Natural killer cell treated with Interleukin-12 subunit alpha and Interleukin-12 subunit beta and Interleukin-15 and Interleukin-18, amount 100 ng/mL, for 72 hours (primary cell): ENCODE results near the gene STX16. TPM values are rescaled to one million over a fixed set of nuclear protein-coding genes. Genes with fewer than 3 reads are reported as not detected.
"Not testable (repeated sequence)": the region's sequence is repeated elsewhere in the genome, so short reads cannot be mapped to it uniquely, and the experiment has no call there.

Experiments used
- ATAC-seq, 2 donors: fragments of 150-1000 bp; cut with Tn5 transposase in 1 of 2; sonication (Bioruptor Pico), chemical (Tn5 transposase) in 1 of 2; 2 replicates each; pipeline ENCODE4 v1.10.0; 2021
- DNase-seq: peaks from one replicate; pipeline ENCODE4 v3.0.0; 2022; ENCODE audit warnings: low spot score
- H3K27ac Mint-ChIP-seq, 2 donors: 1 replicate in 1 of 2; 2 replicates in 1 of 2; pipeline ENCODE4 v1.8.0; 2022; ENCODE audit warnings: mixed read lengths in 2 of 2, mild to moderate bottlenecking in 1 of 2, moderate library complexity in 1 of 2
- H3K27me3 Mint-ChIP-seq, 2 donors: 1 replicate in 1 of 2; 2 replicates in 1 of 2; pipeline ENCODE4 v1.8.0; 2022; ENCODE audit warnings: mixed read lengths in 2 of 2
- H3K36me3 Mint-ChIP-seq: one replicate; pipeline ENCODE4 v1.8.0; 2022; ENCODE audit warnings: mixed read lengths
- H3K4me1 Mint-ChIP-seq, 2 donors: 1 replicate in 1 of 2; 2 replicates in 1 of 2; pipeline ENCODE4 v1.8.0; 2022; ENCODE audit warnings: low read depth in 2 of 2, mixed read lengths in 2 of 2, mild to moderate bottlenecking in 1 of 2
- H3K4me3 Mint-ChIP-seq: one replicate; pipeline ENCODE4 v1.8.0; 2022; ENCODE audit warnings: mixed read lengths
- H3K9me3 Mint-ChIP-seq: 2 replicates; pipeline ENCODE4 v1.8.0; 2022; ENCODE audit warnings: mixed read lengths
- total RNA-seq, 2 donors: library from RNA; stranded (reverse); gene quantifications; one replicate each; pipeline ENCODE4 v1.2.3, GENCODE V29; 2022

Gene STX16
- total RNA-seq, 2 donors from 2014 or later: 92.4 to 92.8 TPM

- DNase-seq (no peak), ATAC-seq (no peak)
- H3K27ac Mint-ChIP-seq: no peak overlapping the region
These were observed 14.6 kb upstream of the STX16 start for GRCh38 chr20:58636396-58636982.

DNA sequence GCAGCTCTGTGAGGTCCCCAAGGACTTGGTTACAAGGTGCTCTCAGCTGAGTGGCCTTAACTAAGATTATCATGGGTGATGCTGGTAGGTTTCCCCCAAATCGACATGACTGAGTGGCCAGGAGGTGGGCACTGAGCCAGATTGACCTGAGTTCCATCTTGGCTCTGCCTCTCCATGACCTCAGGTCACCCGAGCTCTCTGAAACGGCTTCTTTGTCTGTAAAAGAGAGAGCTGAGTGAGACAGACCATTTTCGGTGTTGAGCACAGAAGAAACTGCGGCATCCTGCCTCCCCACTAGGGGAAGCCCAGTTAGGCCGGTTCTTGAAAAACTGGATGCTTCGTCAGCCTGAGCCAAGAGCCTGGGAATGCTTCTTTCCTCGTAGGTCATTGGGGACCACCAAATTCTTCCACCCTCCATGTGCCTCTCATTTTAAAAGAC lies 14.1 kb upstream of the STX16 start:
- no peak overlapping the region for H3K27ac Mint-ChIP-seq
- DNase-seq: no peak

More at GRCh38 chr20:58636396-58636982, 14.6 kb upstream of the STX16 start:
- H3K27me3 Mint-ChIP-seq: peaks cover 21 to 25% of the 10 kb centered on the region in 2 donors
- no peaks in the 10 kb centered on the region for H3K9me3 Mint-ChIP-seq
- H3K4me3 Mint-ChIP-seq: no peak overlapping the region
- H3K4me1 Mint-ChIP-seq: peaks cover 0 to 5% of the 10 kb centered on the region in 2 donors
- H3K36me3 Mint-ChIP-seq: no peaks in the 10 kb centered on the region

GRCh38 chr20:58637466-58638213 lies 13.4 kb upstream of the STX16 start:
- Mint-ChIP-seq H3K27me3 (peaks cover 31 to 33% of the 10 kb centered on the region in 2 donors), H3K9me3 (no peaks in the 10 kb centered on the region), H3K4me1 (peaks cover 0 to 5% of the 10 kb centered on the region in 2 donors), H3K27ac (no peak overlapping the region), H3K4me3 (no peak overlapping the region), H3K36me3 (no peaks in the 10 kb centered on the region)
- ATAC-seq: no peak
- no peak for DNase-seq

More for the DNA sequence above, 14.1 kb upstream of the STX16 start:
- no peaks in the 10 kb centered on the region for H3K36me3 Mint-ChIP-seq
- H3K4me1 Mint-ChIP-seq: peaks cover 0 to 5% of the 10 kb centered on the region in 2 donors
- no peaks in the 10 kb centered on the region for H3K9me3 Mint-ChIP-seq
- no peak overlapping the region for H3K4me3 Mint-ChIP-seq
- H3K27me3 Mint-ChIP-seq: peaks cover 26 to 27% of the 10 kb centered on the region in 2 donors
- no peak for ATAC-seq

DNA sequence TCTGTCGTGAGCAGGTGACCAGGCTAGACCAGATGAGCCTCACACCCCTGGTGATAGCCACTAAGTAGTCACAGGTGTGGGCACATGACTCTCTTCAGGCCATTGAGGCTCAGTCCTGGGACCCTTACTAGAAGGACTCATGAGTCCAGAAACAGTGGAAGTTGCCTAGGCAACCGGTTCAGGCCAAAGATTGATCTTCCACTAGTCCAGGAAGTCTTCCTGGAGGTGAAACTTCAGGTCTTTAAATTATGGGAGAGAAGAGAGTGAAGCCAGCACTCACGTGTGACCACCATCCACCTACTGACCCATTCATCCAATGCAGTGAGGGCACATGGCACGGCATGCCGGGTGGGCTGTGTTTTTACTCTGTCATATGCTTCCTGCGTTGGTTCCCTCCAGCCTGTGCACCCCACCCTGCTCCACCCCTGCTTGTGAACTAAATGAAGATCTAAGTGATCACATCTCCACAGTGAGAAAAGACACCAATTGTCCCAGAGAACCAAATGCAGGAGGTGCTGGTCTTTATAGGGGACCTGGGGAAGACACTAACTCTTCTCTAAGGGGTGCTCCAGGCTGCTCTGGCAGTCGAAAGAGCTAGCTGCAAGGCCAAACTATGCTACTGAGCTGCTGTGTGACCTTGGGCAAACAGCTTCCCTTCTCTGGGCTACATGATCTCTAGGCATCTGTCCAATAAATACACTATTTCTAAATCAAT lies 12.5 kb upstream of the STX16 start:
- DNase-seq (no peak), ATAC-seq (no peak)
- peaks cover 0 to 5% of the 10 kb centered on the region in 2 donors for H3K4me1 Mint-ChIP-seq
- no peaks in the 10 kb centered on the region for H3K9me3 Mint-ChIP-seq
- H3K27ac Mint-ChIP-seq: no peak overlapping the region
- H3K4me3 Mint-ChIP-seq: no peak overlapping the region
- peaks cover 31 to 33% of the 10 kb centered on the region in 2 donors for H3K27me3 Mint-ChIP-seq
- no peaks in the 10 kb centered on the region for H3K36me3 Mint-ChIP-seq

- no peaks in the 10 kb centered on the region for H3K9me3 Mint-ChIP-seq
- H3K36me3 Mint-ChIP-seq: no peaks in the 10 kb centered on the region
- H3K27me3 Mint-ChIP-seq: peaks cover 31 to 33% of the 10 kb centered on the region in 2 donors
- no peak for ATAC-seq
- no peak overlapping the region for H3K4me3 Mint-ChIP-seq
- no peak overlapping the region for H3K27ac Mint-ChIP-seq
- DNase-seq: no peak
- H3K4me1 Mint-ChIP-seq: peaks cover 0 to 5% of the 10 kb centered on the region in 2 donors
These were observed 11.6 kb upstream of the STX16 start for GRCh38 chr20:58639182-58640146.

DNA sequence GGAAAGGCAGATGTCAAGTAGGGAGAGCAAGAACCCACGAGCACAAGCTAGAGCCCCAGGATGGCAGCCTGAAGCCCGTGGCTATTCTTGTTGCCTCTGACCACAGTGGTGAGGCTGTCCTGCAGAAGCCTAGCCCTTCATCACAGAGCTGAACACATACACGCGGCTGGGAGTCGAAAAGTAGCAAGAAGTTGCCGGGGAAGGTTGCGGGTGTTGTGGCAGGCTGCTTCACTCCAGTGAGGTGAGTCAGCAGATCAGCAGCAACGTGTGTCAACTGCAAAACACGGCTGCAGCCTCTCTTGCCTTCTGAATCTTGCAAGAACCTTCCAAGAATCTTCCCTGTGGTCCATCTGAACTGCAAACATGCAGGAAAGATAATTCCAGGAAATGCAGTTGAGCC lies 10.6 kb upstream of the STX16 start:
- H3K4me1 Mint-ChIP-seq: peaks cover 0 to 5% of the 10 kb centered on the region in 2 donors
- DNase-seq: no peak
- ATAC-seq: peak in 1 of 2 donors; percentile 45
- H3K27ac Mint-ChIP-seq: no peak overlapping the region
- no peak overlapping the region for H3K4me3 Mint-ChIP-seq
- H3K9me3 Mint-ChIP-seq: no peaks in the 10 kb centered on the region
- no peaks in the 10 kb centered on the region for H3K36me3 Mint-ChIP-seq
- peaks cover 31 to 33% of the 10 kb centered on the region in 2 donors for H3K27me3 Mint-ChIP-seq

GRCh38 chr20:58642441-58642840 lies 8.6 kb upstream of the STX16 start:
- Mint-ChIP-seq H3K9me3 (no peaks in the 10 kb centered on the region), H3K27ac (no peak overlapping the region), H3K4me3 (no peak overlapping the region), H3K4me1 (peaks cover 0 to 5% of the 10 kb centered on the region in 2 donors), H3K36me3 (no peaks in the 10 kb centered on the region), H3K27me3 (peaks cover 28 to 33% of the 10 kb centered on the region in 2 donors)
- DNase-seq: no peak
- no peak for ATAC-seq

GRCh38 chr20:58642896-58643295 lies 8.2 kb upstream of the STX16 start:
- ATAC-seq, H3K27ac Mint-ChIP-seq, H3K4me3 Mint-ChIP-seq, H3K36me3 Mint-ChIP-seq, H3K9me3 Mint-ChIP-seq, DNase-seq, H3K4me1 Mint-ChIP-seq: not testable (repeated sequence)
- H3K27me3 Mint-ChIP-seq: peaks cover 26 to 33% of the 10 kb centered on the region in 2 donors

DNA sequence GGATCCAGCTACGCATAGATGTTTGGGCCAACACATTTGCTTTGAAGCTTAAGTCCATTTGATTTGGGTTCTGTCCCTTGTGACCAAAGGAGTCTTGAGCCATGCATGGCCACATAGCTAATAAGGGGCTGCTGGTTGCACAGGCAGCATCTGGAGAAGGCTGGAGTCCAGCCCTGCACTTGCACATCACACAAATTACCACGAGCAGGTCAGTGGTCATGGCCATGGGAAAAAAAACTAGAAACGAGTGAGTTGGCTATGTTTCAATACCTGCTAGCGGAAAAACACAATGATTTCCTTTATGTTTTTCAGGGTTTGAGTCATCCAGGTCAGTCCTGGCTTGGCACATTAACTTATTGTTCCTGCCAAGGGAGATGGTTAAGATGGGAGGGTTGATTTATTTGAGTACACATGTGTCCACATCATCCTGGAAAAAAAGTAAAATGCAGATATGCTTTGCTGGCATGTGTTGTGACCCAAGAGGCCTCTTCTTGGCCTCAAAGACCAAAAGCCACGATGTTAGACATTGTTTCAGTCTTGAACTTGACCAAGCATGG lies 5.6 kb upstream of the STX16 start:
- Mint-ChIP-seq H3K27ac (no peak overlapping the region), H3K9me3 (no peaks in the 10 kb centered on the region), H3K4me1 (peaks cover 3 to 12% of the 10 kb centered on the region in 2 donors), H3K36me3 (no peaks in the 10 kb centered on the region), H3K27me3 (peaks cover 12 to 21% of the 10 kb centered on the region in 2 donors), H3K4me3 (no peak overlapping the region)
- no peak for DNase-seq
- no peak for ATAC-seq

GRCh38 chr20:58646257-58646656 lies 4.8 kb upstream of the STX16 start:
- DNase-seq: no peak
- Mint-ChIP-seq H3K27ac (no peak overlapping the region), H3K27me3 (peaks cover 8 to 14% of the 10 kb centered on the region in 2 donors), H3K36me3 (peaks cover 2% of the 10 kb centered on the region), H3K4me3 (no peak overlapping the region), H3K9me3 (no peaks in the 10 kb centered on the region), H3K4me1 (peaks cover 3 to 7% of the 10 kb centered on the region in 2 donors)
- ATAC-seq: no peak

- H3K4me1 Mint-ChIP-seq: peaks cover 3 to 7% of the 10 kb centered on the region in 2 donors
- no peak for DNase-seq
- no peak overlapping the region for H3K4me3 Mint-ChIP-seq
These were observed 4.4 kb upstream of the STX16 start for GRCh38 chr20:58646703-58647102.

GRCh38 chr20:58647162-58647795 lies 3.8 kb upstream of the STX16 start:
- H3K36me3 Mint-ChIP-seq: peaks cover 7% of the 10 kb centered on the region
- DNase-seq (no peak), ATAC-seq (no peak)
- H3K4me3 Mint-ChIP-seq: no peak overlapping the region
- no peak overlapping the region for H3K27ac Mint-ChIP-seq
- no peaks in the 10 kb centered on the region for H3K9me3 Mint-ChIP-seq
- peaks cover 3 to 4% of the 10 kb centered on the region in 2 donors for H3K27me3 Mint-ChIP-seq
- peaks cover 3 to 13% of the 10 kb centered on the region in 2 donors for H3K4me1 Mint-ChIP-seq

More at GRCh38 chr20:58646703-58647102, 4.4 kb upstream of the STX16 start:
- ATAC-seq: no peak
- H3K9me3 Mint-ChIP-seq: no peaks in the 10 kb centered on the region
- peaks cover 7% of the 10 kb centered on the region for H3K36me3 Mint-ChIP-seq
- H3K27me3 Mint-ChIP-seq: peaks cover 5 to 10% of the 10 kb centered on the region in 2 donors
- H3K27ac Mint-ChIP-seq: no peak overlapping the region
